HCT116 (cell line): ENCODE measurements around the gene DLG2. TPM values are rescaled to one million over a fixed set of nuclear protein-coding genes. Genes with fewer than 3 reads are reported as not detected.

Source experiments
- ATAC-seq: fragments of 200-7000 bp; cut with Tn5 transposase; 2 replicates; pipeline ENCODE4 v1.9.1; 2020; ENCODE audit warnings: mild to moderate bottlenecking, moderate library complexity
- BruUV-seq: library from RNA; stranded (reverse); fragments of 400-500 nt; replicated peaks from 2 replicates; lab custom pipeline; 2021; lab: Mats Ljungman, UMichigan
- CTCF ChIA-PET: fragments of 300-600 bp; sonication (Branson Sonifier 250); formaldehyde crosslinking; loops from one replicate; lab custom pipeline; 2021; ENCODE audit warnings: antibody characterized with exemption; lab: Charles Lee
- POLR2A ChIA-PET: fragments of 300-600, 350-600 bp; sonication (Branson Sonifier 250); formaldehyde crosslinking; loops from one replicate; lab custom pipeline; 2021; ENCODE audit warnings: antibody characterized with exemption; lab: Charles Lee
- RAD21 ChIA-PET, 2 experiments: fragments of 300-600 bp; sonication (Branson Sonifier 250); formaldehyde crosslinking; loops; one replicate each; lab custom pipeline; 2023; ENCODE audit warnings: low total read pairs in 2 of 2; ENCODE audit not compliant: uncharacterized antibody in 2 of 2, unreplicated experiment in 2 of 2, low non-redundant PET in 1 of 2; lab: Charles Lee
- DNase-seq: peaks from one replicate; pipeline ENCODE4 v3.0.0-alpha.2; 2010; ENCODE audit warnings: low read depth, low spot score
- H2AFZ ChIP-seq: fragments of 200-600 bp; shearing (Covaris generic), sonication (generic); 2 replicates; pipeline ENCODE4 v1.6.1; 2017; ENCODE audit warnings: low read depth, mixed run types, mixed read lengths, antibody characterized with exemption, low read length; ENCODE audit not compliant: poor library complexity, severe bottlenecking
- H3K27ac ChIP-seq: 2 replicates; pipeline ENCODE4 v1.5.1; 2012; ENCODE audit warnings: low read depth, low read length
- H3K27me3 ChIP-seq: fragments of 200-600 bp; sonication (generic); 2 replicates; pipeline ENCODE4 v1.6.1; 2016; ENCODE audit warnings: mixed run types, low read length, mixed read lengths; ENCODE audit not compliant: insufficient read depth
- H3K36me3 ChIP-seq, 2 experiments: fragments of 200-500 bp in 1 of 2; fragments of 200-600 bp in 1 of 2; sonication (Bioruptor generic) in 1 of 2; sonication (generic) in 1 of 2; 2 replicates each; pipeline versions ENCODE4 v1.5.1 to v1.6.1; 2014 to 2016; ENCODE audit warnings: low read length in 2 of 2, inconsistent platforms in 1 of 2, mixed read lengths in 1 of 2, mixed run types in 1 of 2; ENCODE audit not compliant: insufficient read depth in 2 of 2, control insufficient read depth in 1 of 2
- H3K4me1 ChIP-seq, 2 experiments: fragments of 200-600 bp in 1 of 2; sonication (generic) in 1 of 2; 2 replicates each; pipeline versions ENCODE4 v1.5.1 to v1.6.1; 2012 to 2017; ENCODE audit warnings: low read length in 2 of 2, inconsistent platforms in 1 of 2, mild to moderate bottlenecking in 1 of 2, mixed read lengths in 1 of 2, mixed run types in 1 of 2, moderate library complexity in 1 of 2; ENCODE audit not compliant: insufficient read depth in 2 of 2, control insufficient read depth in 1 of 2
- H3K4me2 ChIP-seq: fragments of 200-600 bp; sonication (generic); 2 replicates; pipeline ENCODE4 v1.6.1; 2017; ENCODE audit warnings: mixed run types, low read length, mixed read lengths
- H3K4me3 ChIP-seq, 2 experiments: fragments of 200-600 bp in 1 of 2; sonication (generic) in 1 of 2; replicated peaks in 1 of 2; 2 replicates each; pipeline ENCODE4 v1.5.1; 2011 to 2016; ENCODE audit warnings: low read length in 2 of 2, control low read depth in 1 of 2, low read depth in 1 of 2, mild to moderate bottlenecking in 1 of 2, mixed read lengths in 1 of 2, mixed run types in 1 of 2
- H3K79me2 ChIP-seq: fragments of 200-600 bp; sonication (generic); 2 replicates; pipeline ENCODE4 v1.6.1; 2017; ENCODE audit warnings: mild to moderate bottlenecking, mixed run types, low read length, moderate library complexity, mixed read lengths; ENCODE audit not compliant: insufficient read depth
- H3K9ac ChIP-seq: fragments of 200-600 bp; sonication (generic); 2 replicates; pipeline ENCODE4 v1.6.1; 2016; ENCODE audit warnings: low read length, mixed read lengths
- H3K9me2 ChIP-seq: fragments of 200-600 bp; sonication (generic), shearing (Covaris generic); 2 replicates; pipeline ENCODE4 v1.6.1; 2017; ENCODE audit warnings: mixed run types, mild to moderate bottlenecking, moderate library complexity; ENCODE audit not compliant: insufficient read depth
- H3K9me3 ChIP-seq, 2 experiments: fragments of 200-500 bp in 1 of 2; fragments of 200-600 bp in 1 of 2; sonication (Bioruptor generic) in 1 of 2; sonication (generic) in 1 of 2; 2 replicates each; pipeline ENCODE4 v1.6.1; 2014 to 2017; ENCODE audit warnings: low read length in 2 of 2, mixed read lengths in 2 of 2, inconsistent platforms in 1 of 2, low read depth in 1 of 2, mild to moderate bottlenecking in 1 of 2, mixed run types in 1 of 2, moderate library complexity in 1 of 2; ENCODE audit not compliant: control insufficient read depth in 1 of 2, insufficient read depth in 1 of 2
- H4K20me1 ChIP-seq: fragments of 200-600 bp; sonication (generic), shearing (Covaris generic); 2 replicates; pipeline ENCODE4 v1.6.1; 2017; ENCODE audit warnings: mixed run types, mild to moderate bottlenecking, moderate library complexity; ENCODE audit not compliant: insufficient read depth
- CBX3 ChIP-seq: IDR thresholded peaks from 2 replicates; pipeline ENCODE4 v1.6.1; 2012; ENCODE audit warnings: low read depth
- CEBPB ChIP-seq: IDR thresholded peaks from 2 replicates; pipeline ENCODE4 v1.6.1; 2012; ENCODE audit warnings: low read depth
- ELF1 ChIP-seq: IDR thresholded peaks from 2 replicates; pipeline ENCODE4 v1.6.1; 2012; ENCODE audit warnings: low read depth, borderline replicate concordance
- FOSL1 ChIP-seq: IDR thresholded peaks from 2 replicates; pipeline ENCODE4 v1.6.1; 2012; ENCODE audit warnings: low read depth
- MAX ChIP-seq: IDR thresholded peaks from 2 replicates; pipeline ENCODE4 v1.6.1; 2012
- POLR2AphosphoS5 ChIP-seq: IDR thresholded peaks from 2 replicates; pipeline ENCODE4 v1.6.1; 2011; ENCODE audit warnings: mild to moderate bottlenecking, low read depth, low read length, moderate library complexity
- REST ChIP-seq: IDR thresholded peaks from 2 replicates; pipeline ENCODE4 v1.6.1; 2012; ENCODE audit warnings: low read depth
- SIN3A ChIP-seq: IDR thresholded peaks from 2 replicates; pipeline ENCODE4 v1.6.1; 2012; ENCODE audit warnings: low read depth
- SRF ChIP-seq: IDR thresholded peaks from 2 replicates; pipeline ENCODE4 v1.6.1; 2012; ENCODE audit warnings: low read depth
- TCF7L2 ChIP-seq: IDR thresholded peaks from 2 replicates; pipeline ENCODE4 v1.7.0; 2011; ENCODE audit warnings: borderline replicate concordance, inconsistent platforms; ENCODE audit not compliant: insufficient read depth, insufficient read length; ENCODE audit errors: extremely low read depth
- YY1 ChIP-seq: IDR thresholded peaks from 2 replicates; pipeline ENCODE4 v1.6.1; 2011; ENCODE audit warnings: low read length, low read depth, moderate library complexity, mild to moderate bottlenecking; ENCODE audit not compliant: insufficient replicate concordance; ENCODE audit errors: extremely low read depth
- ZNF274 ChIP-seq: fragments of 200-500 bp; sonication (Bioruptor generic); IDR thresholded peaks from 2 replicates; pipeline ENCODE4 v1.6.1; 2014; ENCODE audit warnings: mild to moderate bottlenecking, low read depth, low read length, inconsistent platforms
- intact Hi-C: fragments of 100-400 bp; cut with micrococcal nuclease; formaldehyde crosslinking; loops from 2 replicates; pipeline ENCODE4 v1.10.0; 2022
- total RNA-seq: library from RNA; stranded (reverse); gene quantifications from one replicate; pipeline ENCODE4 v1.2.1, GENCODE V29; 2021; ENCODE audit not compliant: unreplicated experiment

DLG2 gene
- total RNA-seq, 1 experiment from 2014 or later = 2.4 TPM

GRCh38 chr11:83663446-83663845, 1963.7 kb downstream of the DLG2 start:
- Histone ChIP-seq H3K27ac (no peak overlapping the region), H3K4me1 (no peaks in the 10 kb centered on the region), H3K9ac (no peak overlapping the region), H3K36me3 (no peaks in the 10 kb centered on the region), H2AFZ (no peak overlapping the region), H3K79me2 (no peaks in the 10 kb centered on the region), H3K4me2 (no peak overlapping the region), H3K9me3 (no peaks in the 10 kb centered on the region), H3K9me2 (no peaks in the 10 kb centered on the region), H3K4me3 (no peak overlapping the region), H3K27me3 (no peaks in the 10 kb centered on the region), H4K20me1 (no peaks in the 10 kb centered on the region)
- ChIA-PET CTCF (no interaction called here), RAD21 (no interaction called here), POLR2A (no interaction called here)
- BruUV-seq = no TSS peak
- ATAC-seq (no peak), DNase-seq (no peak)
- intact Hi-C loops = no loop called here
- TF ChIP-seq FOSL1 (no peak), SRF (no peak), TCF7L2 (no peak), CBX3 (no peak), REST (no peak)

GRCh38 chr11:83662494-83662893, 1964.7 kb downstream of the DLG2 start:
- Histone ChIP-seq H3K27ac (no peak overlapping the region), H3K9ac (no peak overlapping the region), H3K79me2 (no peaks in the 10 kb centered on the region), H3K9me3 (no peaks in the 10 kb centered on the region), H3K4me3 (no peak overlapping the region), H3K36me3 (no peaks in the 10 kb centered on the region), H3K4me2 (no peak overlapping the region), H3K27me3 (no peaks in the 10 kb centered on the region), H2AFZ (no peak overlapping the region), H3K4me1 (no peaks in the 10 kb centered on the region), H4K20me1 (no peaks in the 10 kb centered on the region), H3K9me2 (no peaks in the 10 kb centered on the region)
- intact Hi-C loops = no loop called here
- CTCF ChIA-PET = no interaction called here
- DNase-seq = no peak
- POLR2A ChIA-PET = no interaction called here
- no peak for ATAC-seq
- BruUV-seq = no TSS peak
- RAD21 ChIA-PET = no interaction called here
- TF ChIP-seq REST (no peak), CEBPB (no peak), SRF (no peak), YY1 (no peak), TCF7L2 (no peak), SIN3A (no peak), POLR2AphosphoS5 (no peak), ELF1 (no peak), ZNF274 (no peak), MAX (no peak)
